ENCODE data around the gene DENND6A. TPM values are rescaled to one million over a fixed set of nuclear protein-coding genes. Genes with fewer than 3 reads are reported as not detected.
A peak's percentile ranks its signal among the peaks of the same experiment; 100 is the strongest.

DENND6A gene
- total RNA-seq, 2 donors from 2014 or later, result 34.0 to 42.0 TPM

DNA sequence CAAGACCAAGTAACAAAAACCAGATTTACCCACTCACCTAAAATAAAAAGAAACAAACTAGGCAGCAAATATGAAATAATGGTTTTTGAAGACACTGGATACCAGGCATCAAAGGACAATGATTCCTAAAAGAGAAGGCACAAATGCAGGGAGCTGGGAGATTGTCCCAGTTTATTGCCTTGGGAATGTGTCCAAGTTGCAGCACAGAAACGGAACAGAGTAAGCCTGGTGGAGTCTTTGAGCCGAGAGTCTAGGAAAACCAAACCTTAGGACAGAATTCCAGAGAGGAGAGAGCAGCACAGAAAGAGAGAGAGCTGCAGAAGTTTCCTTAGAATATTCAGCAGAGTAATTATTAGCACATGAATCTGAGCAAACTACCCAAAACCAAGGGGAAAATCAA, 87.9 kb downstream of the DENND6A start:
- H3K9me3 ChIP-seq, result no peaks in the 10 kb centered on the region
- H3K27ac ChIP-seq, result no peak overlapping the region
- no peak for DNase-seq (ENCODE audit: low spot score)
- ATAC-seq (ENCODE audit: insufficient number of reproducible peaks, low FRiP score, low read depth), result no peak
- H3K4me3 ChIP-seq, result no peak overlapping the region
- TF ChIP-seq CTCF (IDR thresholded peaks at IDR 0.05), result no peak
- H3K4me1 ChIP-seq (ENCODE audit: control insufficient read depth in 1 of 2, low read depth in 2 of 2), result no peaks in the 10 kb centered on the region
- no peaks in the 10 kb centered on the region for H3K27me3 ChIP-seq (replicated peaks; ENCODE audit: insufficient read depth)
- no peaks in the 10 kb centered on the region for H3K36me3 ChIP-seq

DNA sequence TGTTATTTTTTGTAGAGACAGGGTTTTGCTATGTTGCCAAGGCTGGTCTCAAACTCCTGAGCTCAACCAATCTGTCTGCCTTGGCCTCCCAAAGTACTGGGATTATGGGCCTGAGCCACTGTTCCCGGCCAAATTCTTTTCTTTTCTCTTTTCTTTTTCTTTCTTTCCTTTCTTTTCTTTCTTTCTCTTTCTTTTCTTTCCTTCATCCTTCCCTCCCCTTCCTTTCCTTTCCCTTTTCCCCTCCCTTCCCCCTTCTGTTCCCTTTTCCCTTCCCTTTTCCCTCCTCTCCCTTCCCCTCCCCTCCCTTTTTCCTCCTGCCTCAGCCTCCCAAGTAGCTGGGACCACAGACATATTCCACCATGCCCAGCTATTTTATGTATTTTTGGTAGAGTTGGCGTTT, 92.7 kb downstream of the DENND6A start:
- ATAC-seq (ENCODE audit: insufficient number of reproducible peaks, low FRiP score, low read depth), result no peak

DNA sequence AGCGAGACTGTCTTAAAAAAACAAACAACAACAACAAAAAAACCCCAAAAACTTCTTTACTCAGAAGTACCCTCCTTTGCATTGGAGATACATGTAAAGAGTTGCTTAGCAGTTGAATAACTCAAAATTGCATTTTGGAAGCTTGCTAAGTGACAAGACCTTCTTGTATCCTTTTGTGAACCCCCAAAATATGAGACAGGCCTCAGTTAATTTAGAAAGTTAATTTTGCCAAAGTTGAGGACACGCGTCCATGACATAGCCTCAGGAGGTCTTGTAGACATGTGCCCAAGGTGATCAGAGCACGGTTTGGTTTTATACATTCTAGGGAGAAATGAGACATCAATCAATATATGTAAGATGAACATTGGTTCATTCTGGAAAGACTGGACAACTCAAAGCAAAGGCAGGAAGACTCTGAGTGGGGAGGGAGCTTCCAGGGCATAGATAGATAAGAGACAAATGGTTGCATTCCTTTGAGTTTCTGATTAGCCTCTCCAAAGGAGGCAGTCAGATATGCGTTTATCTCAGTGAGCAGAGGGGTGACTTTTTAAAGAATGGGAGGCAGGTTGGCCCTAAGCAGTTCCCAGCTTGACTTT, 94.0 kb downstream of the DENND6A start:
- no peaks in the 10 kb centered on the region for H3K9me3 ChIP-seq
- peak overlapping the region; percentile 100 for H3K4me3 ChIP-seq
- DNase-seq (ENCODE audit: low spot score), result no peak
- H3K36me3 ChIP-seq, result no peaks in the 10 kb centered on the region
- peaks cover 22 to 30% of the 10 kb centered on the region in 2 donors for H3K4me1 ChIP-seq (ENCODE audit: control insufficient read depth in 1 of 2, low read depth in 2 of 2)
- H3K27ac ChIP-seq, result peak overlapping the region; percentile 94 to 100
- H3K27me3 ChIP-seq (replicated peaks; ENCODE audit: insufficient read depth), result no peaks in the 10 kb centered on the region
- no peak for TF ChIP-seq CTCF (IDR thresholded peaks at IDR 0.05)
- ATAC-seq (ENCODE audit: insufficient number of reproducible peaks, low FRiP score, low read depth), result no peak

More for the DNA sequence above, 92.7 kb downstream of the DENND6A start:
- H3K36me3 ChIP-seq, result no peaks in the 10 kb centered on the region
- H3K27me3 ChIP-seq (replicated peaks; ENCODE audit: insufficient read depth), result no peaks in the 10 kb centered on the region
- DNase-seq (ENCODE audit: low spot score), result no peak
- no peak overlapping the region for H3K27ac ChIP-seq
- no peaks in the 10 kb centered on the region for H3K9me3 ChIP-seq
- peaks cover 8 to 16% of the 10 kb centered on the region in 2 donors for H3K4me1 ChIP-seq (ENCODE audit: control insufficient read depth in 1 of 2, low read depth in 2 of 2)
- TF ChIP-seq CTCF (IDR thresholded peaks at IDR 0.05), result no peak
- no peak overlapping the region for H3K4me3 ChIP-seq

DNA sequence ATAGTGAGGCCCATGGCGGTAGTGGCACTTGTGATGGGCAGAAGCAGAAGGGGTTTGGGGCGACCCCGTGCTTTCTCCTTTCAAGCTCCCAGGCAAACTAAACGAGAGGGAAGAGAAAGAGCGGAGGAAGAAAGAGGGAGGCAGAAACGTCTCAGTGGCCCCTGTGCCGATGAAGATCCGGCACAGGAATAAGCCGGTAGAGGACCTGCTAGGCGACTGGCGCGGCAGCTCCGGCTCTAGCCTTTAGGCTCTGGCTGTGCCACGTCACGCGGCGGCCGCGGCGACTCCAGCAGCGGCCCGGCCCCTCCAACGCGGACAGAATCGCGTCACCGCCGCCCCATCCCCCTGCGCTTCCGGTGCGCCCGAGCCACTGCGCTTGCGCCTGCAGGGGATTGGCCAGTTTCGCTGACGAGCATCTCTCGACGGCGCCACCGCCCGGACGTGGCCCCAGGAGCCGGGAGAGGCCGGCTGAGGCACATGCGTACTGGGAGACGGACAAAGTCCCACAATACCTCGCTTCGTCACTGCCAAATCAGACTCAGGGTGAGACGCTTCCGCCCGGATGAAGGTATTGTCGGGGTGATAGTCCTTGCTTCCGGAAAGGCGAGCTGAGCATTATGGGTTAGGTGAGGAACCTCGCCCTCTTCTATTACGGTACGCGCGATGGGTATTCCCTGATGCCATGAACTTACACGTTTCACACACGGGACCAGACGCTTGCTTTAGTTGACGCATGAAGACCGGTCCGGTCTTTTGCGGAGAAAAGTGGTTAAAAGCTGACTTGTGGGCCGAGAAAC, 95.6 kb downstream of the DENND6A start, which contains the start of gene ARF4:
Gene ARF4 (minus strand): TSS at position 218 of the 797 bp plus-strand sequence. CDS start 204 bp downstream, at position 14.
- H3K4me3 ChIP-seq, result peak within 1 kb of the TSS; percentile 100
- ATAC-seq (ENCODE audit: insufficient number of reproducible peaks, low FRiP score, low read depth) (peak; percentile 97), DNase-seq (ENCODE audit: low spot score) (peak; percentile 96)
- H3K4me1 ChIP-seq (ENCODE audit: control insufficient read depth in 1 of 2, low read depth in 2 of 2), result peaks cover 37 to 45% of the 10 kb centered on the region in 2 donors
- H3K27ac ChIP-seq, result peak within 1 kb of the TSS; percentile 100
- H3K27me3 ChIP-seq (replicated peaks; ENCODE audit: insufficient read depth), result no peaks in the 10 kb centered on the region
- H3K9me3 ChIP-seq, result no peaks in the 10 kb centered on the region
- H3K36me3 ChIP-seq, result no peaks in the 10 kb centered on the region
- no peak for TF ChIP-seq CTCF (IDR thresholded peaks at IDR 0.05)

- no peak for TF ChIP-seq CTCF (IDR thresholded peaks at IDR 0.05)
- Histone ChIP-seq H3K4me1 (ENCODE audit: control insufficient read depth in 1 of 2, low read depth in 2 of 2) (peaks cover 37 to 51% of the 10 kb centered on the region in 2 donors), H3K4me3 (peak overlapping the region; percentile 100)
These were observed 96.3 kb downstream of the DENND6A start for GRCh38 chr3:57596495-57597126.

More at GRCh38 chr3:57596495-57597126, 96.3 kb downstream of the DENND6A start:
- peak; percentile 26 for ATAC-seq (ENCODE audit: insufficient number of reproducible peaks, low FRiP score, low read depth)
- no peaks in the 10 kb centered on the region for H3K36me3 ChIP-seq
- H3K27ac ChIP-seq, result peak overlapping the region; percentile 100
- peak; percentile 43 for DNase-seq (ENCODE audit: low spot score)
- no peaks in the 10 kb centered on the region for H3K9me3 ChIP-seq
- no peaks in the 10 kb centered on the region for H3K27me3 ChIP-seq (replicated peaks; ENCODE audit: insufficient read depth)
